Measurements from ENCODE around the gene BCAR3. TPM values are rescaled to one million over a fixed set of nuclear protein-coding genes. Genes with fewer than 3 reads are reported as not detected.

The BCAR3 gene
- total RNA-seq, 4 donors from 2014 or later, result 29.6 to 46.7 (median 37.0) TPM

DNA sequence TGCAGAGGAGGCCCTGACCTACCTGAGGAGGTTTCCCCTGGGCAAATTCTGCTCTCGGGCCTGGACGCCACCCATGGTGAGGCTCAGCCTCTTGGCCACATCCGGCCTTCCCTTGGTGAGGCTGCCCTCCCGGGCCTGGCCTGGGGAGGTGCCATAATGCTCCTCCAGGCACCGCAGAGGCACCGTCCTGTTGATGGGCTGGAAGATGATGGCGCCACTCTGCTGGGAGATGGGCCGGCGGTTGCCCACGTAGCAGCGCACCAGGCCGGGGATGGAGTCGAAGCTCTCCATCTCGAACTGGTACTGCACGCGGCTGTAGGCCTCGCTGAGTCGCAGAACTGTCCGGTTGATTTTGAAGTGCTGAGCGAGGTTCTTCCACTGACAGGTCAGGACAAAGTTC is 92.7 kb downstream of the BCAR3 start:
- H3K27me3 ChIP-seq, result no peaks in the 10 kb centered on the region
- peaks cover 37 to 45% of the 10 kb centered on the region in 2 donors for H3K4me1 ChIP-seq
- WGBS, 2 donors, result 97 to 100% methylated on average over 10 to 20 of the region's 20 CpGs
- TF ChIP-seq, protein P1, sequence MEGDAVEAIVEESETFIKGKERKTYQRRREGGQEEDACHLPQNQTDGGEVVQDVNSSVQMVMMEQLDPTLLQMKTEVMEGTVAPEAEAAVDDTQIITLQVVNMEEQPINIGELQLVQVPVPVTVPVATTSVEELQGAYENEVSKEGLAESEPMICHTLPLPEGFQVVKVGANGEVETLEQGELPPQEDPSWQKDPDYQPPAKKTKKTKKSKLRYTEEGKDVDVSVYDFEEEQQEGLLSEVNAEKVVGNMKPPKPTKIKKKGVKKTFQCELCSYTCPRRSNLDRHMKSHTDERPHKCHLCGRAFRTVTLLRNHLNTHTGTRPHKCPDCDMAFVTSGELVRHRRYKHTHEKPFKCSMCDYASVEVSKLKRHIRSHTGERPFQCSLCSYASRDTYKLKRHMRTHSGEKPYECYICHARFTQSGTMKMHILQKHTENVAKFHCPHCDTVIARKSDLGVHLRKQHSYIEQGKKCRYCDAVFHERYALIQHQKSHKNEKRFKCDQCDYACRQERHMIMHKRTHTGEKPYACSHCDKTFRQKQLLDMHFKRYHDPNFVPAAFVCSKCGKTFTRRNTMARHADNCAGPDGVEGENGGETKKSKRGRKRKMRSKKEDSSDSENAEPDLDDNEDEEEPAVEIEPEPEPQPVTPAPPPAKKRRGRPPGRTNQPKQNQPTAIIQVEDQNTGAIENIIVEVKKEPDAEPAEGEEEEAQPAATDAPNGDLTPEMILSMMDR (IDR thresholded peaks at IDR 0.05), result no peak
- no peak overlapping the region for H3K4me3 ChIP-seq (replicated peaks in 1 of 3)
- DNase-seq, result no peak
- intact Hi-C loops (cut with DNase I), result no loop called here
- peaks cover 8 to 19% of the 10 kb centered on the region in 2 donors for H3K36me3 ChIP-seq
- no peaks in the 10 kb centered on the region for H3K9me3 ChIP-seq
- H3K27ac ChIP-seq, result no peak overlapping the region

DNA sequence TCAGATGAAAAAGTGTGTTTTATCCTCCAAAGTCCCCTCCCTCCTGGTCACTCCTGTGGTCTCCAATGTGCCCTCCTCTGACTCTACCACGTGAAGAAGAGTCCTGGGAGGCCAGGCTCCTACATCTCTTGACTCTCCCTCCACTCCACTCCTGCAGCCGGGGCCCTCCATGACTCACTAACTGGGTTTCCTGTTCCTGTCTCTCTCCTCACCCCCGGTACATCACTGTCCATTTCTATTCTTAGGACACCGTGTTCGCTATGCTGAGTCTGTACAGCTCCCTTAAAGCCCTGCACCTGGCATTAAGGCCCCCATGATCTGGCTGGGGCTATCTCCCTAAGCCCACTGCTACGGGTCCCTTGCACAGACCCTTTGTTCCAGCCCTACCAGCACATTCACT is 93.4 kb downstream of the BCAR3 start:
- no peak for DNase-seq
- Histone ChIP-seq H3K36me3 (peaks cover 8 to 19% of the 10 kb centered on the region in 2 donors), H3K4me1 (peaks cover 41 to 48% of the 10 kb centered on the region in 2 donors), H3K27me3 (no peaks in the 10 kb centered on the region), H3K4me3 (replicated peaks in 1 of 3) (no peak overlapping the region), H3K27ac (peak overlapping the region in 1 of 3 donors; percentile 14), H3K9me3 (no peaks in the 10 kb centered on the region)
- TF ChIP-seq POLR2A (IDR thresholded peaks at IDR 0.05), result no peak
- TF ChIP-seq, protein P1 (IDR thresholded peaks at IDR 0.05), result no peak
- intact Hi-C loops (cut with DNase I), result no loop called here
- WGBS, 2 donors, result 78 to 86% methylated on average over 6 of the region's 6 CpGs

- H3K27ac ChIP-seq, result peak overlapping the region in 2 of 3 donors; percentile 23 to 86
- 97% methylated on average over 5 of the region's 5 CpGs for WGBS, 2 donors
- H3K4me3 ChIP-seq (replicated peaks in 1 of 3), result no peak overlapping the region
- TF ChIP-seq, protein P1 (IDR thresholded peaks at IDR 0.05), result no peak
- no peak for TF ChIP-seq POLR2A (IDR thresholded peaks at IDR 0.05)
- no peaks in the 10 kb centered on the region for H3K27me3 ChIP-seq
- H3K36me3 ChIP-seq, result peaks cover 13 to 23% of the 10 kb centered on the region in 2 donors
- peaks cover 33 to 47% of the 10 kb centered on the region in 2 donors for H3K4me1 ChIP-seq
- DNase-seq, result no peak
- no peaks in the 10 kb centered on the region for H3K9me3 ChIP-seq
- intact Hi-C loops (cut with DNase I), result no loop called here
Measured at GRCh38 chr1:93587354-93587753, 94.3 kb downstream of the BCAR3 start.

DNA sequence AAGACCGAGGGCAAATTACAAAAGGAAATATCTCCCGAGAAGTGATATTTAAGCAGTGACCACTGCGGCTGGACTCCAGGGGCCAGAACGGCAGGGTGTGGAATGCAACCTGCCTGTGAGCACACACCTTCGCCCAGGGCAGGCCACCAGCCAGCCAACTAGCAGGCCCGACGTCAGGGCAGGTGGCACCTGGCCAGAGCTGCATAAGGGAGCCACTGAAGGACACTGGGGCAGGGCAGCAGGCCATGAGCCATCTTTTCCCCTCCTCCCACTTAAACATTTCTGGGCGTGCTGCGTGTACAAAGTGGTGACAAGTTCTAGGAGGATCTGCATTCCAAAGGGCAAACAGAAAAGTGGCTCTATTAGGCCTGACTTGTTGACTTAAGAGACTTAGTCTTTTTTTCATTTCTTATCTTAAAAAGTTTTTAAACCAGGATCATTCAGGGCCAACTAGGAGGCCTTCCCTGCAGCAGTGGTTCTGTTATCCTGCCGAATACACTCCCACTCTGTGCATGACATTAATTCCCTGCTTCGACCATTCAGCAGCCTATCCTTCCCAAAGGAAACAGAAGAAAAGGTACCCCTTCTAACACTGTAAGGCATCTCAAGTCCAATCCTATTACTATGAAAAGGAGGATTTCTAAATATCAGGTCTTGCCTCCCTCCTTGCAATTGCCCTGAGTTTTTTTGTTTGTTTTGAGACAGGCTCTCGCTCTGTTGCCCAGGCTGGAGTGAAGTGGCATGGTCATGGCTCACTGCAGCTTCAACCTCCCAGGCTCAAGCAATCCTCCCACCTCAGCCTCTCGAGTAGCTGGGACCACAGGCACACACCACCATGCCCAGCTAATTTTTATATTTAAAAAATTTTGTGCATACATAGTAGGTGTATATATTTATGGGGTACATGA is 96.3 kb downstream of the BCAR3 start:
- DNase-seq, result peak; percentile 100
- WGBS, 2 donors, result 22 to 33% methylated on average over 13 of the region's 13 CpGs
- intact Hi-C loops (cut with DNase I), result no loop called here
- Histone ChIP-seq H3K9me3 (no peaks in the 10 kb centered on the region), H3K27ac (peak overlapping the region; percentile 86 to 90 (median 86)), H3K36me3 (peaks cover 16 to 30% of the 10 kb centered on the region in 2 donors), H3K4me1 (peaks cover 23 to 34% of the 10 kb centered on the region in 2 donors), H3K27me3 (no peaks in the 10 kb centered on the region), H3K4me3 (replicated peaks in 1 of 3) (no peak overlapping the region)
- peak; percentile 31 to 91 for TF ChIP-seq POLR2A (IDR thresholded peaks at IDR 0.05)
- TF ChIP-seq, protein P1 (IDR thresholded peaks at IDR 0.05), result no peak
